Mononuclear cell (primary cell): ENCODE data around the gene ACTR6. TPM values are rescaled to one million over a fixed set of nuclear protein-coding genes. Genes with fewer than 3 reads are reported as not detected.

Experiments used
- H3K27me3 ChIP-seq: 2 replicates; pipeline ENCODE4 v1.6.0; 2011; ENCODE audit warnings: low read length, control low read depth; ENCODE audit not compliant: insufficient read depth
- H3K4me1 ChIP-seq: 2 replicates; pipeline ENCODE4 v1.5.1; 2011; ENCODE audit warnings: mild to moderate bottlenecking, low read length, control low read depth; ENCODE audit not compliant: insufficient read depth
- H3K4me3 ChIP-seq: 2 replicates; pipeline ENCODE4 v1.5.1; 2011; ENCODE audit warnings: mild to moderate bottlenecking, low read length, moderate library complexity
- H3K9me3 ChIP-seq: 2 replicates; pipeline ENCODE4 v1.5.1; 2011; ENCODE audit warnings: low read depth, mild to moderate bottlenecking, control low read depth, low read length
- total RNA-seq: library from RNA; depleted of rRNA; stranded (reverse); fragments of >200 nt; gene quantifications from one replicate; pipeline ENCODE4 v1.2.3, GENCODE V29; 2012

ACTR6 gene
- 27.2 TPM for total RNA-seq

DNA sequence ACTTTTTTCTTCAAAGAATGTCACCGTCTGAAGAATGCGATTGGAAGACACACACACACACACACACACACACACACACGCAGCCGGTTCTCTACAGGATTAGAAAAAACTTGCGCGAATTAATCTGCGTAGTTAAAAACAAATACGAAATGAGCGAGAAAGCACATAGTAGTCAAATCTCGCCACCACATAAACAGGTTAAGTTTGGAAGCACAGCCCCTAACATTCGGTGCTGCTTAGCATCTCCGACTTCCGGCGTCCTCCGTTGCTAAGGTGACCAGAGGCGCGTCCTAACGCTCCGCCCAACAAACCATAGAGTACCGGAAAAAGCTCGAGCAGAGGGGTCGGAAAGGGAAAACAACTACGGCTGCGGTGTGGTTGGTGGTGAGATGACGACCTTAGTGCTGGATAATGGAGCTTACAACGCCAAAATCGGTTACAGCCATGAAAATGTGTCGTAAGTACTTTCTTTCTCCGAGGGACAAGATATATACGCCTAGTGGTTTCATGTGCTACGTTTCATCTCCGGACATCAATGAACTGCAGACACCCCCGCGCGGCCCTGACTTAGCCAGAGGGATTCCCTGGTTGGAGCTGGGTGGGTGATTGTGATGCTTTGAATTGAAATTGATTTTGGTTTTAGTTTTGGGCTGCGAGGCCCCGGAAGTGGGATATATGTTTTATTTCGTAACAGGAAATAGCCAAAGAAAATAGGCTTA lies at the start of gene ACTR6:
Gene ACTR6 (plus strand): TSS at position 353 of the 719 bp plus-strand sequence. CDS start 37 bp downstream, at position 390.
- no peaks in the 10 kb centered on the region for H3K27me3 ChIP-seq
- H3K4me3 ChIP-seq, result peak within 1 kb of the TSS; percentile 79
- H3K9me3 ChIP-seq, result no peaks in the 10 kb centered on the region
- H3K4me1 ChIP-seq, result peaks cover 33% of the 10 kb centered on the region

GRCh38 chr12:100151769-100152168 lies 48.8 kb upstream of the ACTR6 start:
- H3K4me3 ChIP-seq, result no peak overlapping the region
- H3K4me1 ChIP-seq, result no peaks in the 10 kb centered on the region
- H3K9me3 ChIP-seq, result no peaks in the 10 kb centered on the region
- no peaks in the 10 kb centered on the region for H3K27me3 ChIP-seq

GRCh38 chr12:100153131-100153530 lies 47.5 kb upstream of the ACTR6 start:
- Histone ChIP-seq H3K4me1 (no peaks in the 10 kb centered on the region), H3K9me3 (no peaks in the 10 kb centered on the region), H3K4me3 (no peak overlapping the region), H3K27me3 (no peaks in the 10 kb centered on the region)

- H3K27me3 ChIP-seq, result no peaks in the 10 kb centered on the region
- H3K4me1 ChIP-seq, result no peaks in the 10 kb centered on the region
- H3K4me3 ChIP-seq, result no peak overlapping the region
- no peaks in the 10 kb centered on the region for H3K9me3 ChIP-seq
Observed at GRCh38 chr12:100154474-100155247, 46.0 kb upstream of the ACTR6 start.

GRCh38 chr12:100156731-100157426 lies 43.7 kb upstream of the ACTR6 start:
- Histone ChIP-seq H3K4me1 (no peaks in the 10 kb centered on the region), H3K27me3 (no peaks in the 10 kb centered on the region), H3K9me3 (no peaks in the 10 kb centered on the region), H3K4me3 (no peak overlapping the region)

DNA sequence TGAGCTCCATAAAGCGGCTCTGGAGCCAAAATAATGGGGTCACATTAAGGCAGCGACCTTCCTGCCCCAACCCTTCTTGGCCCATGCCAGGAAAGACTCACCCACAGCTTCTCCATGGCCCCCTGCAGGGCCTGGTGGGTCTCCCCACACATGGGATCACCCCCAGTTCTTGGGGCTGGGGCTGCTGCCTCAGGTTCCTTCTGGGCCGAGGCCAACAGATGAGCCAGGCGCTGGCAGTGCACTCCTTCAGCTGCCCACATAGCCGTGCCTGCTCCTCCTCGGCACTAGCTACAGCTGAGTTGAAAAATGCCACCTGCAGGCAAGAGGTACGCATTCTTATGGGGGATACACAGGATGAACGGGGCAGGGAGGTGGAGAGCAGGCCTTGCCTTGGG lies 43.2 kb upstream of the ACTR6 start:
- Histone ChIP-seq H3K27me3 (no peaks in the 10 kb centered on the region), H3K4me1 (no peaks in the 10 kb centered on the region), H3K9me3 (no peaks in the 10 kb centered on the region), H3K4me3 (no peak overlapping the region)

- Histone ChIP-seq H3K9me3 (no peaks in the 10 kb centered on the region), H3K4me1 (peaks cover 2% of the 10 kb centered on the region), H3K27me3 (no peaks in the 10 kb centered on the region), H3K4me3 (no peak overlapping the region)
Observed at GRCh38 chr12:100158535-100158934, 42.1 kb upstream of the ACTR6 start.

- Histone ChIP-seq H3K4me3 (no peak overlapping the region), H3K27me3 (no peaks in the 10 kb centered on the region), H3K9me3 (no peaks in the 10 kb centered on the region)
Observed at GRCh38 chr12:100159391-100160104, 41.1 kb upstream of the ACTR6 start.

GRCh38 chr12:100163416-100164152 lies 37.0 kb upstream of the ACTR6 start:
- no peak overlapping the region for H3K4me3 ChIP-seq
- H3K27me3 ChIP-seq, result no peaks in the 10 kb centered on the region
- H3K9me3 ChIP-seq, result no peaks in the 10 kb centered on the region
- peaks cover 11% of the 10 kb centered on the region for H3K4me1 ChIP-seq

More at GRCh38 chr12:100159391-100160104, 41.1 kb upstream of the ACTR6 start:
- H3K4me1 ChIP-seq, result peaks cover 11% of the 10 kb centered on the region

DNA sequence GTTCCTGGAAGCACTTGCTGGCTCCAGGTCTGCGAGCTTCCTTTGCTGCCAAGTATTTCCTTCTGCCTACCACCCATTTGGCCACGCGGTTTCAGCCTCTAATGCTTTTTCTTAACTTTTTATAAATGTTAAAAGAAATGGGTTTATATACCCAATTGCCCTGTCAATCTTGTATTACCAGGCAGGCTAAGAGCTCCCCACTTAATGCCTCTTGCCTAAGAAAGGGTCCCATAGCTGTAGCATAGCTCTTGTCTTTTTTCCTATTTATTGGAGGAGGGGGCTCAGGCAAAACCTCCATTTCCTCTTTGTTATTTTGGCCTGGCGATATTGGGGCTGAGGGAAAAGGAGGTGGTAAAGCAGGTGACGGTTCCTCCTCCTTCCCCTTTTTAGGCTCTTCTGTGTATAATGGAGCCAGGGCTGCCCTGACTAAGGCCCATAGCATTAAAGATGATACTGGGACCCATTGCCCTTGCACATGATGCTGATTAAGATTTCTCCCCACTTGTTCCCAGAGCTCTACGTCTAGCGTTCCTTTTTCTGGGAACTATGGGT lies 36.4 kb upstream of the ACTR6 start:
- H3K4me1 ChIP-seq, result peaks cover 11% of the 10 kb centered on the region
- no peaks in the 10 kb centered on the region for H3K27me3 ChIP-seq
- H3K4me3 ChIP-seq, result no peak overlapping the region
- H3K9me3 ChIP-seq, result no peaks in the 10 kb centered on the region

GRCh38 chr12:100165356-100165755 lies 35.3 kb upstream of the ACTR6 start:
- no peak overlapping the region for H3K4me3 ChIP-seq
- peaks cover 11% of the 10 kb centered on the region for H3K4me1 ChIP-seq
- H3K27me3 ChIP-seq, result no peaks in the 10 kb centered on the region

DNA sequence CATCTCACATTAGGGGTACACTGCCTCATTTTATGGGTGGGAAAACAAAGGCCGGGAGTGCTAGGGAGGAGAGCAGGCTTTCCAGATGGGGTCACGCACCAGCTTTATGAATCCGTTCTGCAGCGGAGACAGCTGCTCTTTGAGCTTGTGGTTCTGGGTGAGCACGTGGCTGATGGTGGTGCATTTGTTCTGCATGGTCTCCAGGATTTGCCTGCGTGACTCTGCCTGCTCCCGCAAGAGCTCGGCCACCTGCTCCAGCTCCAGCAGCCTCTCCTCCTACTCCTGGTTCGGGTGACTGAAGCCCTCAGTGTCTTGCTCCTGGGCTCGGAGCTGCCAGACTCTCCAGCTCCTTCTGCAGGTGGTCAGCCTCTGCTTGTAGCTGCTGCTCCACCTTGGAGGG lies 34.4 kb upstream of the ACTR6 start:
- Histone ChIP-seq H3K4me3 (no peak overlapping the region), H3K9me3 (no peaks in the 10 kb centered on the region), H3K27me3 (no peaks in the 10 kb centered on the region), H3K4me1 (peaks cover 11% of the 10 kb centered on the region)

More at GRCh38 chr12:100165356-100165755, 35.3 kb upstream of the ACTR6 start:
- H3K9me3 ChIP-seq, result no peaks in the 10 kb centered on the region

DNA sequence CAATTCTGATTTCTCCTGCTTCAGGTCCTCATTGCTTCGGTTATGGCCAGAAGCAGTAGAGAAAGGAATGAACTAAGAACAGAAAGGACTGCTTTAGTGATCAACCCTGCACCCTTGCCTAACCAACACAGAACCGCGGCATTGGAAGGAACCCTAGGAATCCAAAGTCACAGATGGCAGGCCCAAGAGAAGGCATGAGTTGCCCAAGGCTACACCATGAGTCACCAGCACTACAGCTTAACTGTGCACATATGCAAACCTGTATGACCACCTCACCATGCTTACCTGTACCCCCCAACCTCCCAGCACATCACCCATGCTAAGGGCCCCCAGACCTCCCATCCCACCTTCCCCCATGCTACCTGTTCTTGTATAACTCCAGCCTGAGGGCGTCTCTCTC lies 32.1 kb upstream of the ACTR6 start:
- Histone ChIP-seq H3K4me1 (peaks cover 9% of the 10 kb centered on the region), H3K9me3 (no peaks in the 10 kb centered on the region), H3K27me3 (no peaks in the 10 kb centered on the region), H3K4me3 (no peak overlapping the region)

DNA sequence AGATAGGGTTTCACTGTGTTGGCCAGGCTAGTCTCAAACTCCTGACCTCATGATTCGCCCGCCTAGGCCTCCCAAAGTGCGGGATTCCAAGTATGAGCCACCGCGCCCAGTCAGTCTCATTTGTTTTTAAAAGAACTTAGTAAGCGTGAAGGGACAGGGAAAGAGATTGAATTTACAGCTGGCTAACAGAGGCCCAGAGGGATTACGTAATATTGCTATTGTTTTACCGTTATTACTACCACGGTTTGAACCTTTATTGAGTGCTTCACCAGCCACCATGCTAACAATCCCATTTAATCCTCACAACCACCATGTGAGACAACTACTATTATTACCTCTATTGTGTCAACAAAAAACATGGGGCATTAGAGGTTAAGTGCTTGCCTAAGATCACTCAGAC lies 31.3 kb upstream of the ACTR6 start:
- peaks cover 1% of the 10 kb centered on the region for H3K4me1 ChIP-seq
- no peak overlapping the region for H3K4me3 ChIP-seq
- no peaks in the 10 kb centered on the region for H3K27me3 ChIP-seq
- no peaks in the 10 kb centered on the region for H3K9me3 ChIP-seq
